Posterior cingulate gyrus (tissue), 11 donors: Measurements from ENCODE around the gene REXO5.
"Not testable (repeated sequence)": the region's sequence is repeated elsewhere in the genome, so short reads cannot be mapped to it uniquely, and the experiment has no call there.

ENCODE experiments used
- DNase-seq, 10 donors: peaks; one replicate each; pipeline versions ENCODE4 v3.0.0 to v3.0.0-alpha.2; 2020 to 2021; ENCODE audit warnings: mixed read lengths in 3 of 10
- intact Hi-C: fragments of 100-400 bp; cut with DNase I; formaldehyde crosslinking; loops from one replicate; pipeline ENCODE4 v1.15.1; 2023

Gene REXO5

DNA sequence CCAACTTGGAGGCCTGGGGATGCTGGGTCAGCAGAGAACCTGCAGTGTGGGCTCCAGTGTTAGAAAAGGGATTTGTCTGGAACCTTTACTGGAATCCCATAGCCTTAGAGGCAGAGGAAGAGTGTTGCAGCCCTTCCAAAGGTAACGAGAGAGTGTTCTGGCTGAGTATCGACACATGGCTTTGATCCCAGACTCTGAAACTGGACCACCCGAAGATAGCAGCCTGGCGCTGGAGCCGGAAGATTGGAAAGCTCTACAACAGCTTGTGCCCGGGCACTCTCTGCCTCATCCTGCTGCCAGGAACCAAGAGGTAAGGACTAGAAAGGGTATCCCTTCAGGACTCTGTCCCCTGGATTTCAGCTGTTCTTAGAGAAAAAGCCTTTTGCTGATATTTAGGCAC lies 39.7 kb downstream of the REXO5 start:
- DNase-seq: peak in 1 of 10 donors; percentile 79
- intact Hi-C loops: no loop called here

DNA sequence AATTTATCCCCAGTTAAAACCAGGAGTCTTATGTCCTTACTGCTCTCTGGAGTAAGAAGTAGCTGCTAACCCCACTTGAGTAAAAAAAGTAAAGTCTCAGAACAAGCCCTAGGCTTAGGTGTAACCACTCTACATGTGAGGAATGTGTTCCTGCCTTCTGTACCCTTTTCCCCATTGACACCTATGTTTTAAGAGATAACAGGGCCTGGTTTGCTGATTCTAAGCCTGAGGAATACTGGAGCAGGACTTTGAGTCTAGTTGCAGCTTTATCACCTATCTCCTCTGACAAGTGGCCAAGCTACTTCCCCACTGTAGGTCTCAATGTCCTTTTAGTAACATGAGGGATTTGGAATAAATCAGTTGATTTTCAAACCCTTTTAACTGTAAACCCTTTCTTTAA lies 40.2 kb downstream of the REXO5 start:
- intact Hi-C loops: no loop called here
- DNase-seq: no peak

DNA sequence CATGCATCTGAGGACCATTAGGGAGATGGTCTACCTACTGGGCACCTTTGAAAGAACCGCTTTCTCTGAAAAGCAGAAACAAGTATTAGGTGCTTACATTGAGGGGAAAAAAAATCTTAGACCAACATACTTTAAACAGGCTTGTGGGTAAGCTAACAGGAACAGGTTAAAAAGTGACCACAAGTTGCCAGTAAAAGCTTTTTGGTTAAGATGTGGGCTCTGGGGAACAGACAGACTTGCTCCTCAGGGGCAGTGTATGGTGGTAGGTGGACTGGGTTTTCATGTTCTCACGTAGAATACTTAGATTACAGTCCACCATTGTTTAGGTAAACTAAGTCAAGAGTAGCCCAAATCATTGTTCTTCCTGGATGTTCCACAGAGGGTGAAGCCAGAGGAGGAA lies 41.2 kb downstream of the REXO5 start:
- intact Hi-C loops: no loop called here
- DNase-seq: no peak

DNA sequence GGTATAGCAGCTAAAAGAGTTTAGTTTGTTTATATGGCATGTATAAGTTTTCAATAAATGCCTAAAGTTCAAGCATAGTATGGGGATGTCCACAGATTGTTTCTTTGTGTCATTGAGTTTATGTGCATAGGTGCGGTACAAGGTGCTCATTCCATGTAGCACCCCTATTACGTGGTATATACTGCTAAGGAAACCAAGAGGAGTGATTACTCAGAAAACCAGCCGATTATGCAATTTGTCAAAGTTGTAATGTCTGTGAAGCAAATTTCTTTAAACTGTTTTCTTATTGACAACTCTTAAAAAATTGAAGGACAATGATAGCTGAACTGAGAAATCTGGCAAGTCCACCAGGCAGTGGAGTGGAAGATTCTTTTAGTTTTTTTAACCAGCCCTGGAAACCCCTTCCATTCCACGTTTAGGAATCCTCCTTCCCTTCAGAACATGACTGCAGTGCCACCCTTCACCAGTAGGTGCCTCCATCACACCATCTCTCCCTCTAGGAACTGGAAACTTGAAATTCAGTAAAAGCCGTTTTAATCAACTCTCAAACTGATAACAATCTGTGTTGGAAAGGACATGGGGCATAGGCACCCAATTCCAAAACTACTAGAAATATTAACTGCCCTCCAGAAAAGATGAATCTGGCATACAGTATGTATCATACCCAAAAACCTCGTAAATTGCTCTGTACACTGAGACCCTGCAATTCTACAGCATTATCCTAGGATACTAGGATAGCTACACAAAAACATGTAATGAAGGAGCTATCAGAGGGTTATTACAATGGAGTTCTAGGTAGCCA lies 43.5 kb downstream of the REXO5 start:
- intact Hi-C loops: loop anchor here (1.0 to 5.0 kb wide), 2 partner anchors 53 to 235 kb away; partner anchors contain the start of genes DCUN1D3 and LYRM1
- peak; percentile 43 to 93 (median 80) for DNase-seq

DNA sequence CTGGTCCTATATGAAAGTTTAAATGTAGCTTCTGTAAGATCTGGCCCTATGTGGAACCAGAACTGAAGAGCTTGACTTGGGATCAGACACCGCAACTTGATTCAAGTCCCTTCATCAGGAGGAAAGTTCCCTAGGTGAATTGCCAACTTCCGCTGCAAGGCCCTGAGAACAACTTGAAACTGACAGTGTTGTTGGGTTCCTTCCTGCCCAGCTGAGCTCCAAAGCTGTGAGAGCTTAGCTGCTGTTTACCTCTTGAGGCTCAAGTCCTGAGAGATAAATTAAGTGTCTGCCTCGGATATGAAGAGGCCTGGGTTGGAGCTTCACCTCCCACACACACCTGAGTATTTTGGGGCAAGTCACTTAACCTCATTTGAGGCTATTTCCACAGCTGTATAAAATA lies 44.7 kb downstream of the REXO5 start:
- DNase-seq: no peak
- intact Hi-C loops: loop anchor here (1.0 to 5.0 kb wide), 2 partner anchors 51 to 233 kb away; partner anchors contain the start of genes DCUN1D3 and LYRM1

DNA sequence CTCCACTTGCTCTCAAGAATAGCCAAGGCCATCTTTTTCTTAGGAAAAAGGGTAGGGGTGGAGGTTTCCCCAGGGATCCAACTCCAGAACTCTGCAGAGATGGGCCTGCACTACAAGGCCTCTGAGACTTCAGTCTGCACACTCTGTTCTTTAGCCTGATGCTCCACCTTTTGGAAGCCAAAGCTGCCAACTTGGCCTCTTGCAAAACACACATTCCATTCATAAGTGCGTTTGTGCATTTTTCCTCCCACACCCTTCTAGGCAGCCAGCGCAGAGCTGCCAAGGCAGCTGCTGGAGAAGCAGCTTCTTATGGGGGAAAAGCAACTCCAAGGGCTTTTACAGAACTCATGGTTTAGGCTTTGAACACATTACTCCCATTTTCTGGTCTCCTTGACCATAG lies 45.3 kb downstream of the REXO5 start:
- intact Hi-C loops: loop anchor here (5.0 kb wide), 1 partner anchor 51 kb away; the partner anchor contains the start of genes DCUN1D3 and LYRM1
- peak in 7 of 10 donors; percentile 21 to 87 (median 44) for DNase-seq

DNA sequence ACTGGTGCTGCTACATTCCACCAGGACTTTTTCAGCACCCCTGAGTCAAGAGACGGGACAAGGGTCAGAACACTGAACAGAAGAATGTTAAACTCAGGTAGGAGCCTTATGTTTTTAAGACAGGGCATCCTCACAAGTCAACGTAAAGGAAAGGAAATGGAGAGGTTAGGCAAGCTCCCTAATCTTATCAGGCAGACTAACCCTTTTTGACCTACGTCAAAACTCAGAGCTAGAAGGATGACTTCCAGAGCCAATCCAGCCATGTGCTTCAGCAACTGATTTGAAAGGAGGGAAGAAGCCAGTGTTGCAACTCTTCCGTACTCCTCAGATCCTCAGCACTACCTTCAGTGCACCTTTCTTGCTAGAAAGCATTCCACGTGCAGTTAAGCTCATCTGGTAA lies 46.8 kb downstream of the REXO5 start:
- intact Hi-C loops: loop anchor here (5.0 kb wide), 1 partner anchor 49 kb away; the partner anchor contains the start of genes DCUN1D3 and LYRM1
- no peak for DNase-seq

DNA sequence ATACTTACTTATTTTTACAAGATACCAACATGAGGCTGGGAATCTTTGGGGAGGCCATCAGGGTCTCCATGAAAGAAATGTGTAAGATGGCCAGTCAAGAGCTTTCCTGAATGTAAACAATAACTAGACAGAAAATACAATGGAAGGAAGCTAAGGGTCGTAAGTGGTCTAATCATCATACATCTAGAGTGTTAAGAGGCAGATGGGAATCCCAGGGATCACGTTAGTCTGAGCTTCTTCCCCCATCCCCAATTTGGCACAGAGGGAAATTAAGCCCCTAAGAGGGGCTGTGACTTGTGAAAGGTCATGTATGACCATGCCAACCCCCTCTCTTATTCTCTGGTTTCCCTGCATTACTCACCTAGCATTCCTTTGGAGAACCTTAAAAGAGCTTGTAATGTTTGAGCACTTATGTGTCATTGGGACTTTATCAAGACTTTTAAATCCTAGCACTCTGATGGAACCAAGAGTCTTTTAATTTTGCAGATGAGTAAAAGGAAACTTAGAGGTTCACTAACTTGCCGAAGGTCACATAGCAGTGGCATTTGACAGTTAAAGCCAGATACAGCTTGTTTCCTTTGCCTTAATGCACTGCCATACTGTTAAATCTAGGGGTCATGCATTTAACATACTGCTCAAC lies 47.8 kb downstream of the REXO5 start:
- no peak for DNase-seq
- intact Hi-C loops: loop anchor here (5.0 kb wide), 1 partner anchor 48 kb away; the partner anchor contains the start of genes DCUN1D3 and LYRM1

DNA sequence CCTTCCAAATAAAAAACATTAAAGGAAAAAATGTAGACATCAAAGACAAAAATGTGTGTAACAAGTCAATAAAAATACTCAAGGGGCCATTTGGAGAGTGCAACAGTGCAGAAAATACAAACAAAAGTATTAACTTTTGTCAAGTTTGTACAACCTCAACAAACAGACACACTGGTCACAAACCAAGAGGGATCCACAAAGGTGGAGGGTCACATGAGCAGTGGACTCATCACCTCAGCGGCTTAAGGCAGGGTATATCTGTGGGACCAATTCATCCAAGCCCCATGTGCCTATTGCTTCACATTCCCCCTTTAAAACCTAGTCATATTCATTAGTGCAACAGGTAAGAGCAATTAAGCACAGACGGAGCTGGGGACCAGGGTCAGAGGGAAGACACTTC lies 48.6 kb downstream of the REXO5 start:
- DNase-seq: no peak
- intact Hi-C loops: loop anchor here (5.0 kb wide), 1 partner anchor 47 kb away; the partner anchor contains the start of genes DCUN1D3 and LYRM1

DNA sequence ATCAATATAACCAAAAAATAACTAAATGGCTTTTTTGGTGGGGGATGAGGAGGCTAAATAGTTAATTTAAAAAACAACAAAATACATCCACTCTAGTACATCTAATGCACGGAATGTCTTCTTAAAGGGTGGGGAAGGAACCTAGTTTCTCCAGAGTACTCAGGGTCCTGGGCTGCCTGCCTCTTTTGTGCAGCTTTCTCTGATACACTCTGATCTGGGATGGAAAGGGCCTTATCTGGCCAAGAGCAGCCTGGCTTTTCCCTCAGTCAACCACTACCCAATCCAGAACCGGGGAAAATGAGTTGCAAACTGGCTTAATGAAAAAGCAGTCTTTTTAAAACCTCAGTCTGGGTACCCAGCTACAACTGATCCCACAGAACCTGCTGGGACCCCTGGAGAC lies 51.0 kb downstream of the REXO5 start:
- no peak for DNase-seq
- intact Hi-C loops: no loop called here

DNA sequence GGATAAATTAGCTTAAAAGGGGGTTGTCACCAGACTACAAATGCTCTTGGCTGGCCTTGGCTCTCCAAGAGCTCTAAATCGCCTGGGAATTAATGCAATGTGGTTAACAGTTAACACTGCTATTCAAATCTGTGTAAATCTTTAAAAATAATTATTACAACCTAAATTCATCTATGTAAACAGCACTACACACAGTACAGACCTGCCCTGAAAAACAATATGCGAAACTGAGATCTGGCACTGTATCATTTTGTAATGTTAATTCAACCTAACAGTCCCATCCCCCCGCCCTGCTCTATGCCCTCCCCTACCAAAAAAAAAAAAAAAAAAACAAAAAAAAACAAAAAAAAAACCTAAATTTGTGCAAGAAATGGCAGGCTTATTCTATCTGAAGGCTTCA lies 52.9 kb downstream of the REXO5 start:
- intact Hi-C loops: no loop called here
- DNase-seq: no peak

DNA sequence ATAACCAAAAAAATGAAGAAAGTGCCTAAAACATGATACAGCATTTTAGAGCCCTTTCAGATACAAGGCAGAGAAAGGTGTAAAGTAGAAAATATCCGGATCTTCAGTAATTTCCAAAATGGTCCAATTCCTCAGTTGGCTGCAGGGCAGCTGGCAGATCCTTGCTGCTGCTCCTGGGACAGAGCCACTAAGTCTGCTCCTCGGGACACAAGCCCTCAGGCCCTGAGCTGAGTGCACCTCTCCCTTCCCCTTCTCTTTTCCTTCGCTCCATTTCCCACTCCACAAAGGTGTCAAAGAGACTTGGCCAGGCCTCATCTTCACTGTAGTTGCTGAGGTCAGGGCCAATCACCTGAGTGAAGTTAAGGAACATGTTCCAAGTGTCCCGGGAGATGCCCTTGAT lies 53.4 kb downstream of the REXO5 start:
- DNase-seq: no peak
- intact Hi-C loops: no loop called here

DNA sequence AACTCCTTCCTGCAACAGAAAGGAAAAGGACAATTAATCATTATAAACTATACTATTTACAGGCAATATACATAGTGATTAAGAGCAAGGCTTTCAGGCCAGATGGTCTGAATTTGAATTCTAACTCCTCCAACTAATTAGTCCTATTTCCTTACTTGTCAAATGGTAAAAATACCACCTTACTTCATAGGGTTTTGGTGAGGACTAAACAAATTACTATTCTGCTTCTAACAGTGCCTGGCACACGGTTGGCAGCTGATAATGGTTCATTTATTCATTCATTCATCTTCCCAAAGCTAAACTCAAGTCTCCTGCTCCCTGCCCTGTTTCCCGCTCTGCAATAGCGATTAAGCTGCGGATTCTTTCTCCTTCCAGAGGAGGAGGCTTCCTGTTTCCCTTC lies 54.0 kb downstream of the REXO5 start:
- DNase-seq: no peak
- intact Hi-C loops: no loop called here

DNA sequence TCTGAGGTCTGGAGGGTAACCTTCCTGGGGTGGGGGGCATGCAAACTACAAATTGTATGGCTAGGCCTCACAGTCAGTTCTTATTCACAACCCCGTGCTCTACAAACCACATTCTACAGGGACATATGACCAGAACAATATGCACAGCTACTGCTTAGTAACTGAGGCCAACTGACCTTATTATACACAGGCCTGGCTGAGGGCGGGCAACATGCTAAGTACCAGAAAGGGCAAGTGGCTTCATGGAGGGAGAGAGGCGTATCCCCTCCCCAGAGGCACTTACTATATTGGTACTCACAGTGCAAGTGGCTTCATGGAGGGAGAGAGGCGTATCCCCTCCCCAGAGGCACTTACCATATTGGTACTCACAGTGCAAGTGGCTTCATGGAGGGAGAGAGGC lies 54.7 kb downstream of the REXO5 start:
- DNase-seq, intact Hi-C loops: not testable (repeated sequence)

DNA sequence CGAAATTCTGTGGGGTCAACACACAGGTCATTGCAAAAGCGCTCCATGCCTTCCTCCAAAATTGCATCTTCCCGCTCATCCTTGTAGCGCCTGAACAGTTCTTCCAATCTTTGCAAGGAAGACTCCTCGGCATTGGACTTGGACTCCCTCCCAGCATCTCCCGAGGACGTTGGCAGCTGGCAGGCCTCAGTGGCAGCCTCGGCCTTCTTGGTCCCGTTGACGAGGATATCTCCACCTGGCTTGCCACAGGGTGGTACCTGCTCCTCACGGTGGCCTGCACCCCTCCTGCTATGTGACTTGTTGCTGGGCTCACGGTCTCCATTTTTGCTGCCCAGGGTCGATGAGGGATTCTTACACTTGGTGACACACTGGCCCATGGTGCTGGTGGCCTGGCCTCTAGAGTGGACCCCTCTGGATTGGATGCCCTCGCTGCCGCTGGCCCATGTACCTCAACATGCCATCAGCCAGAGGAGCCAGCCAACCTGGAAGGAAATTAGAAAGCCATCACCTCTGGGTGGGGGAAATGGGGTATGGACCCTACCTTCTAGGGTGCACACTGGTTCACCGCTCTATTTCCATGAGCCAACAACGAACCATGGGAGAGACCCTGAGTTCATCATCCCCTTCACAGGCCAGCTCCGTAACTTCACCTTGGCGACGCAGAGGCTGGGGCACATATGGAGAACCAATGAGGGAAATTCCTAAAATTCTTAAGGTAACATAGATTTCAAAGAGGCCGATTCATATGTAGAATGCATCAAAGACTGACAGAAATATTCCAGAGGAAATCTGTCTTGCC lies 56.0 kb downstream of the REXO5 start:
- intact Hi-C loops: no loop called here
- DNase-seq: no peak

DNA sequence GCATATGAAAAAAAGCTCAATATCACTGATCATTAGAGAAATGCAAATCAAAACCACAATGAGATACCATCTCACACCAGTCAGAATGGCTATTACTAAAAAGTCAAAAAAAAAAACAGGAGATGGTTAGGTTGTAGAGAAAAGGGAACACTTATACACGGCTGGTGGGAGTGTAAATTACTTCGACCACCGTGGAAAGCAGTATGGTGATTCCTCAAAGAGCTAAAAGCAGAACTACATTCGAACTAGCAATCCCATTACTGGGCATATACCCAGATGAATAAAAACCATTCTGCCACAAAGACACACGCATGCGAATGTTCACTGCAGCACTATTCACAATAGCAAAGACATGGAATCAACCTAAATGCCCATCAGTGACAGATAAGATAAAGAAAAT lies 58.0 kb downstream of the REXO5 start:
- DNase-seq, intact Hi-C loops: not testable (repeated sequence)

DNA sequence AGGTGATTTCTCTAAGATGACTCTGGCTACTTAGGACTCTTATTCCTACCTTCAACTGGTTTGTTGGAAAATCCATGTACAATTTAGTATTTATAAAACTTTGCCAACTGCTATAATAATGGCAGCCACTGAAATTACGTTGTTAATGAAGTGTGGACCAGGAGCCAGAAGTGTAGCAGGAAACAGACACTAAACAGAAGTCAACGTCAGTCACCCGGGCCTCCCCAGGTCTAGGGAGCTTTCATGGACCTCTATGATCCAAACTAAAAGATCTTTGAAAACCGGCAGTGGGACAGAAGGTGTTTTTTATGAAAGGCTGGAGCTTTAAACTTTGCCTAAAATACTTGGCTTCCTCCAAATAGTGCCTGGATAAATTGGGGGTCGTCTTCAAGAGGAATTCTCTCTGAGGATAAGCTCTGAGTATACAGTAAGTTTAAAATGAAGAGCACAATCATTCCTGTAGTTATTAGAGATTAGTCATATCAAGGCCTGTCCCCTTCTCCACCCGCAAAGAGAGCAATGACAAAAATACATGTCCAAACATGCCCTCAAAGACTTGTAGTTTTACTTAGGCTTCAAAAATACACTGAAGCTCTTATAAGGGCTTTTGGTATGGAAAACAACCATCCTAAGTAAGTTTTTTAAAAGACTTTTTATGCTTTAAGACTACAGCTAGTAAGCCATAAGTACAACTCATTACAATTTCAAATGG lies 59.2 kb downstream of the REXO5 start:
- DNase-seq: no peak
- intact Hi-C loops: no loop called here

DNA sequence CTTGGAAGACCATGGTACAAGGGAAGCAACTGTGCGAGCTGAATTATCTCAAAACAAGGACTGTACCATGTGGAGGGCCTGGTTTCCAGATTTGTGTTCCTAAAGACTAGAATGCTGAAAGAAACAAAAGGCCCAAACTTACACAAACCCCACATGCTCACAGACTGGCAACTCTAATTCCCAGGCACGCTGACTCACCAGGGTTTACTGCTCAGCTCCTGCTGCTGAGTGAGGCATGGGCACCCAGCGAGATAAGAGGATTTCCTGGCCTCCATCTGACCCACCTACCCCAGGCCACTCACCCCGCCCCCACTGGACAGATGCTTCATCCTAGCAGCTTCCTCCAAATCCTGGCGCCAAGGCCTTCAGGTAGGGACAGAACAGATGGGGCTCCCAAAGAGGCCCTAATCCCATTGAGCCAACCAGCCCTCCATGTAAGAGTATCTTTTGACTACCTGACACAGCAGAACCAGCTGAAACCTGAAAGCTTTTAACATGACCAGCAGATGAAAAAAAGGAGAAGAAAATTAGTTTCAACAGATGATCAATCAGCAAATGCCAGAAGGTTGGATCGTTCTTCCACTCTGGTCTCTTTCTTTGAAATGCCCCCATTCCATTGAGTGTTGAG lies 59.9 kb downstream of the REXO5 start:
- intact Hi-C loops: no loop called here

DNA sequence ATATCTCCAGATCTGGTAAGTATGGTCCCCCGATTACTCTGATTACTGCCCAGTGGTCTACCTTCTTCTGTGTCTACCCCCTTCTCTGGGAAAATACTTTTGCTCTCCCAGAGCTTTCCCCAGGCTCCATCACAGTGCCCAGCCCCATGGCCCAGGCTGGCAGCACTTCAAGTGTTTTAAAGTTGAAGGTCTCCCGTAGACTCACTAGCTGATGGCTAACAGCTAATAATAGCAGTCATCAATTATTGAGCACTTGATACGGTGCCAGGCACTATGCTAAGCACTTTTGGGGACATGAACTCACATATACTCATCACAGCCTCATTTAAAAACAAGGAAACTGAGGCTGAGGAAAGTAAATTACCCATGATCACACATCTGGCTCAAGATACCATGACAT lies 60.5 kb downstream of the REXO5 start:
- no peak for DNase-seq
- intact Hi-C loops: no loop called here

More for the DNA sequence above, 59.9 kb downstream of the REXO5 start:
- DNase-seq: peak in 2 of 10 donors; percentile 32 to 72

DNA sequence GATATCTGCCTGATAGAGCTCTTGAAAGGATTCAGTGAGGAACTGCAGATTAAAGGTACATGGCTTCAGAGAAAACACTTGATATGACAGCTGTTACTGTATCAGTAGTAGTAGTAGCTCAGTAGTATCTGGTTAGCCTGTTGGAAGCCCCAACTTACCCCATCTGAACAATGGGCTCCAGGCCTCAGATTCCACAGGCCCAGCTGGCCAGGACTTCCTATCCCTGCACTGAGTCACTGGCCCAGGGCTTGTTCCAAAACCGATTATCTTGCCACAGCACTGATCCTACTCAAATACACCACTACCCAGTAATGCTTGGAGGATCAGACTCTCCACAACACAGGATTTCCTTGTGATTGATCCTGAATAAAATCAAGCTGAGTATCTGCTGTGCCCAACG lies 61.3 kb downstream of the REXO5 start:
- intact Hi-C loops: no loop called here
- no peak for DNase-seq
